ENCODE measurements around the gene TMEM245. TPM values are rescaled to one million over a fixed set of nuclear protein-coding genes. Genes with fewer than 3 reads are reported as not detected.

TMEM245 gene
- total RNA-seq, 2 experiments from 2014 or later: 22.6 to 24.4 TPM

Small RNA genes lying within 50 kb of the gene (microRNA-seq; reads per million reads assigned to microRNA genes)
- gene MIR32 (ENCODE audit: borderline microRNAs expressed, borderline replicate concordance): 439 reads per million, percentile 79 among the genes with 10 or more reads in this experiment

Other genes with a start within 250 kb of the TMEM245 start
- gene ELP1, start 185.8 kb downstream of the TMEM245 start, total RNA-seq: 10 to 100 TPM; 19.2 to 20.8 TPM
- gene ABITRAM, start 185.5 kb downstream of the TMEM245 start, total RNA-seq: 10 to 100 TPM; 10.4 to 11.7 TPM
- gene CTNNAL1, start 106.4 kb downstream of the TMEM245 start, total RNA-seq: 1 to 10 TPM; 4.9 to 5.3 TPM
- not detected for gene FRRS1L, start 47.3 kb upstream of the TMEM245 start, total RNA-seq
- gene EPB41L4B, start 201.1 kb upstream of the TMEM245 start, total RNA-seq: not detected